Right cardiac atrium (tissue), 5 donors: ENCODE data around the gene DRC3. TPM values are rescaled to one million over a fixed set of nuclear protein-coding genes. Genes with fewer than 3 reads are reported as not detected.

Experiments used
- ATAC-seq, 2 donors: fragments of 200-7000 bp; cut with Tn5 transposase; one replicate each; pipeline versions ENCODE4 v1.8.0 to v1.9.1; 2020; ENCODE audit warnings: moderate library complexity in 2 of 2, mild to moderate bottlenecking in 1 of 2
- DNase-seq, 3 donors: peaks; one replicate each; pipeline ENCODE4 v3.0.0-alpha.2; 2020
- H3K27ac ChIP-seq: one replicate; pipeline ENCODE4 v1.5.1; 2013; ENCODE audit warnings: mild to moderate bottlenecking, low read length, control low read depth, moderate library complexity
- H3K27me3 ChIP-seq: one replicate; pipeline ENCODE4 v1.6.1; 2013; ENCODE audit not compliant: control insufficient read depth, insufficient read depth
- H3K4me1 ChIP-seq: one replicate; pipeline ENCODE4 v1.6.1; 2013; ENCODE audit warnings: low read length; ENCODE audit not compliant: control insufficient read depth, insufficient read depth
- H3K4me3 ChIP-seq: one replicate; pipeline ENCODE4 v1.5.1; 2013; ENCODE audit warnings: low read length, control low read depth
- H3K9me3 ChIP-seq: one replicate; pipeline ENCODE4 v1.6.1; 2013; ENCODE audit warnings: low read length; ENCODE audit not compliant: control insufficient read depth
- WGBS: extraction: QIAGEN DNeasy Blood & Tissue Kit; methylation state at CpG from one replicate; pipeline ENCODE4 v1.1.7; 2013; 5-methylcytosine and 5-hydroxymethylcytosine counted together
- intact Hi-C, 4 donors: fragments of 100-400 bp; cut with DNase I; formaldehyde crosslinking; loops; one replicate each; pipeline versions ENCODE4 v1.11.0 to v1.14.0; 2022 to 2023
- polyA plus RNA-seq: library from polyadenylated mRNA; stranded (reverse); fragments of 200-250 nt; gene quantifications from one replicate; pipeline ENCODE4 v1.2.3, GENCODE V29; 2013
- total RNA-seq, 4 donors: library from RNA; stranded (reverse); fragmentation: NEBNext Ultra II Directional; extraction: Animal tissue kit (Norgen Biotek cat#: 25700); gene quantifications; one replicate each; pipeline ENCODE4 v1.2.1, GENCODE V29; 2021
- donor health status: healthy with polysubstance abuse.
- donor health status: DM: no; HTN: yes; CAD: no.
- donor health status: DM: no; HTN: no; CAD: no.
- donor health status: DM: no; HTN: yes; CAD: no; lungs with severe emphysema.
- donor health status: DM: yes; HTN: yes; CAD: no.

Gene DRC3
- total and polyA plus RNA-seq, 5 donors = 1.4 to 3.2 (median 1.8) TPM

DNA sequence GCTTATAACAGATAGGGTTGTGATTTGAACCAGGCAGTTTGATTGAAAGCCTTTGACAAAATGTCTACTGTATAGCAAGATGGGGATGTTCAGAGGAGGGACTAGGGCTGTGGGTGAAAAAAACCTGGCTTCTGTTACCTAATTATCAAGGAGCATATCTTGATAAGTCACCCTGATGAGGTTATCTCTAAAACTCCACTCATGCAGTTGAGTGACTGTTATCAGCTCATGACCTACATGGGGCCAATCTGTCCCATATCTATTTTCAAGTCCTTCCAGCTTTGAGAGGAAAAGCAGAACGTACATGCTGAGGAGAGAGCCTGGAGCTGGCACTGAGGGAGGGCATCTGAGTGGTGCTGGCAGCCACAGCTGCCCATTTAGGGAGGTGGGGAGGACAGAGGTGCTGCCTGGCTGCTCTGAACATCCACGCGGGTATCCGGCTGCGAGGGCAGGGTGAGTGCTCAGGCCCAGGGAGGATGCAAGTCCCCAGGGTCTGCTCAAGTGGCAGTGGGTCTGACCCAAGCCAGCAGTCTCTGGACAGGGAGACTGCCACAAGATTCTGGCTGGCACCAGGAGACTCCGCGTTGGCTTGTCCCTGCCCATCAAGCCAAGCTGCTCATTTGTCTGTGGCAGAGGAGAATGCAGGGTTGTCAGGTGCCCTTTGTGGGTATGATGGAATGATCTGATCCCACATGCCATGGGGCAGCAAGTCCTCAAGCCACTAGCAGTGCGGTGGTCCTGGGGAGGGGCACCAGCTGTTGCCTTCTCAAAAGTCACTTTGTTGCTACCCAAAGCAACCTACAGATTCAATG lies 37.2 kb downstream of the DRC3 start:
- intact Hi-C loops = no loop called here

DNA sequence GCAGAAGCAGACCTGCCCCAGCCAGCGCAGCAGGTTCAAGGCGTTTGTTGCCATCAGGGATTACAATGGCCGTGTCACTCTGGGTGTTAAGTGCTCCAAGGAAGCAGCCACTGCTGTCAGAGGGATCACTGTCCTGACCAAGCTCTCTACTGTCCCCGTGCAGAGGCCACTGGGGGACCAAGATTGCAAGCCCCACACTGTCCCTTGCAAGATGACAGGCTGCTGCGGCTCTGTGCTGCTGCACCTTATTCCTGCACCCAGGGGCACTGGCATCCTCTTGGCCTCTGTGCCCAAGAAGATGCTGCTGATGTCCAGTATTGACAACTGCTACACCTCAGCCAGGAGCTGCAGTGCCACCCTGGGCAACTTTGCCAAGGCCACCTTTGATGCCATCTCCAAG lies 38.6 kb downstream of the DRC3 start:
- DNase-seq (peak in 1 of 3 donors; percentile 23), ATAC-seq (no peak)
- H3K9me3 ChIP-seq = no peaks in the 10 kb centered on the region
- H3K4me1 ChIP-seq = no peaks in the 10 kb centered on the region
- intact Hi-C loops = no loop called here
- H3K27ac ChIP-seq = no peak overlapping the region
- 92% methylated on average over 5 of the region's 5 CpGs for WGBS
- no peaks in the 10 kb centered on the region for H3K27me3 ChIP-seq
- H3K4me3 ChIP-seq = no peak overlapping the region

More for the DNA sequence above, 37.2 kb downstream of the DRC3 start:
- peak; percentile 69 to 79 for ATAC-seq
- DNase-seq = peak in 2 of 3 donors; percentile 70
- no peak overlapping the region for H3K27ac ChIP-seq
- H3K4me1 ChIP-seq = no peaks in the 10 kb centered on the region
- H3K27me3 ChIP-seq = no peaks in the 10 kb centered on the region
- no peaks in the 10 kb centered on the region for H3K9me3 ChIP-seq
- H3K4me3 ChIP-seq = no peak overlapping the region
- 74% methylated on average over 8 of the region's 8 CpGs for WGBS

- ATAC-seq (no peak), DNase-seq (no peak)
- Histone ChIP-seq H3K27ac (no peak overlapping the region), H3K27me3 (no peaks in the 10 kb centered on the region), H3K4me3 (no peak overlapping the region), H3K4me1 (peaks cover 3% of the 10 kb centered on the region), H3K9me3 (no peaks in the 10 kb centered on the region)
- intact Hi-C loops = no loop called here
- WGBS = 94% methylated on average over 6 of the region's 6 CpGs
These were observed 41.3 kb downstream of the DRC3 start for GRCh38 chr17:18014006-18014405.

DNA sequence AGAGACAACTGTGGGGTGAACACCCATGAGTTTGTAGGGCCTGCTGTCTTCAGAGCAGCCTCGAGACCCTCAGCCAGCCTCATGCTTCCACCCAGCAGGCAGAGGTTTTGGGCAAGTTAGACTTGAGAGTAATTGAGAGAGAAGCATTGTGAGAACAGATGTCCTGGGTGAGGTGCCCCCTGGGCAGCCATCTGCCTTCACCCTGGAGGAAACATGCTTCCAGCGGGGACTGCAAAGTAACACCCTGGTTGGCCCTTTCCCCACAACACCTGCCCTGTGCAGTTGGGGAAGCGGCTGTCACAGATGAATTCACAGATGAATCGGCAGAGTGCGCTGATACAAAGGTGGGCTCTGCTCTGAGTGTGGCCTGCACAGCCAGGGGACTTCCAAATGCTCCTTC lies 42.9 kb downstream of the DRC3 start:
- ATAC-seq (no peak), DNase-seq (no peak)
- Histone ChIP-seq H3K4me3 (no peak overlapping the region), H3K9me3 (no peaks in the 10 kb centered on the region), H3K4me1 (peaks cover 3% of the 10 kb centered on the region), H3K27me3 (no peaks in the 10 kb centered on the region), H3K27ac (no peak overlapping the region)
- 97% methylated on average over 5 of the region's 5 CpGs for WGBS
- intact Hi-C loops = no loop called here

GRCh38 chr17:18016426-18016825 lies 43.8 kb downstream of the DRC3 start:
- Histone ChIP-seq H3K9me3 (no peaks in the 10 kb centered on the region), H3K27ac (no peak overlapping the region), H3K4me1 (peaks cover 3% of the 10 kb centered on the region), H3K4me3 (no peak overlapping the region), H3K27me3 (no peaks in the 10 kb centered on the region)
- WGBS = 93% methylated on average over 12 of the region's 12 CpGs
- no peak for ATAC-seq
- DNase-seq = no peak
- intact Hi-C loops = no loop called here

GRCh38 chr17:18017958-18018357 lies 45.3 kb downstream of the DRC3 start:
- no peaks in the 10 kb centered on the region for H3K9me3 ChIP-seq
- peak overlapping the region; percentile 74 for H3K27ac ChIP-seq
- intact Hi-C loops = no loop called here
- no peak for DNase-seq
- 35% methylated on average over 3 of the region's 3 CpGs for WGBS
- ATAC-seq = peak; percentile 20 to 50
- H3K4me1 ChIP-seq = peaks cover 3% of the 10 kb centered on the region
- H3K27me3 ChIP-seq = no peaks in the 10 kb centered on the region
- H3K4me3 ChIP-seq = no peak overlapping the region

DNA sequence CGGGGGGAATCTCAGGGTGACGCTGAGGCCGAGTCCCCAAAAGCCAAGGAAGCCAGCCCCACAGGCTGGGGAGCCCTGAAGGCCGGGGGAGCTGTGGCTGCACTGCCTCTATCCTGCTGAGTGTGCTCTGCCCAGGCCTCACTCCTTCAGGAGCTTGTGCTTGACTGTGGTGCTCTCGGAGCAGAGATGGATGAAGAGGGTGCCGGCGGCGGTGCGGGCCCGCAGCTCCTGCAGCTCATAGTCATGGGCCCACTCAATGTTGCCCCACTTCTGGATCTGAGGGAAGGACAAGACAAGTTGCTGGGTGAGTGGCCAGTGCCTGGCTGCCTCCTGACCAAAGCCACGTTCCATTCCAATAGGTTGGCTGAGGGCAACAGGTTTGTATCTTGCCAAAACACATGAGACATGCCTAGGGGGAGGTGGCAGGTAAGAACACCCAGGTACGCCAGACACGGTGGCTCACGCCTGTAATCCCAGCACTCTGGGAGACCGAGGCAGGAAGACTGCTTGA lies 45.8 kb downstream of the DRC3 start:
- 90% methylated on average over 15 of the region's 15 CpGs for WGBS
- H3K27ac ChIP-seq = peak overlapping the region; percentile 2

GRCh38 chr17:18019838-18020154 lies 47.1 kb downstream of the DRC3 start:
- Histone ChIP-seq H3K4me3 (no peak overlapping the region), H3K4me1 (peaks cover 3% of the 10 kb centered on the region), H3K9me3 (no peaks in the 10 kb centered on the region), H3K27me3 (no peaks in the 10 kb centered on the region), H3K27ac (no peak overlapping the region)
- 66% methylated on average over 2 of the region's 2 CpGs for WGBS
- intact Hi-C loops = loop anchor here in 2 of 4 donors (10.0 kb wide), 1 partner anchor 125 kb away; no protein-coding TSS in a partner anchor
- ATAC-seq (no peak), DNase-seq (no peak)

More for the DNA sequence above, 45.8 kb downstream of the DRC3 start:
- Histone ChIP-seq H3K4me3 (no peak overlapping the region), H3K4me1 (peaks cover 3% of the 10 kb centered on the region), H3K27me3 (no peaks in the 10 kb centered on the region), H3K9me3 (no peaks in the 10 kb centered on the region)
- DNase-seq = no peak
- intact Hi-C loops = no loop called here
- peak; percentile 3 to 42 for ATAC-seq

DNA sequence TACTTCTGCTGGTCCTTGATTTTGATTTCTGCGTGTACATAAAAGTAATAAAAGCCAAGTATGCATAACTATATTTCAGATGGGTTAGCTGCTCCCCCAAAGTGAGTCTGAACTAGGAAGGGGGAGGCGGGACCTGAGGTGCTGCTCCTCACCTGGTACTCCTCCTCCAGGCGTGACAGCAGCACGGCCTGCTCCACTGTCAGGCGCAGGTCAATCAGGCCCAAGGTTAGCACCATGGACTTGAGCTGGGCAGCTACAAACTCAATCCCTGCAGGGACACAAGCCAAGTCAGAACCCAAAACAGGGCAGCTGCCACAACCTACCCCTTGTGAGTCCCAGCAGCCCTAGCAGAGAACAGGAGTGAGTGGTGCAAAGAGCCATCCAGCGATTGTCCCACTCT lies 48.3 kb downstream of the DRC3 start:
- intact Hi-C loops = loop anchor here in 2 of 4 donors (10.0 kb wide), 1 partner anchor 126 kb away; no protein-coding TSS in a partner anchor
- 98% methylated on average over 6 of the region's 6 CpGs for whole genome bisulfite sequencing

DNA sequence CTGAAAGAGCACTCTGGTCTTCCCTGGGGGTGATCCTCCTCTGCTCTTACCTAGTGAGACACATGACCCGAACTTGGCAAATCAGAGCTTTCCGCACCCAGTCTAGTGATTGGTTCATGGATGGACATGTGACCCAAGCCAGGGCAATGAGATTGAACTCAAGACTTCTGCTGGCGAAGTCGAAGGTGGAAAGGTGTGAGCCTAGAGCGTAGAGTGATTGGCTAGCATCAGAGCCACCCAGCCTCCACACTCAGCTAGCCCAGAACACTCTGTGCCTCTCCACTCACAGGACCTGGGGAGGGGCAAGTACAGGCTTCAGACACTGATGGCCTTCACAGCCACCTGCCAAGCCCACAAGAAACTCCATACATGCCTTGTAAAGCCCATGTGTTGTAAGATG lies 48.7 kb downstream of the DRC3 start:
- ATAC-seq (no peak), DNase-seq (no peak)
- Histone ChIP-seq H3K27ac (no peak overlapping the region), H3K4me1 (peaks cover 3% of the 10 kb centered on the region), H3K27me3 (no peaks in the 10 kb centered on the region), H3K4me3 (no peak overlapping the region), H3K9me3 (no peaks in the 10 kb centered on the region)
- 96% methylated on average over 5 of the region's 5 CpGs for WGBS
- intact Hi-C loops = loop anchor here in 2 of 4 donors (10.0 kb wide), 1 partner anchor 127 kb away; no protein-coding TSS in a partner anchor

More for the DNA sequence above, 48.3 kb downstream of the DRC3 start:
- DNase-seq (no peak), ATAC-seq (no peak)
- no peak overlapping the region for H3K4me3 ChIP-seq
- H3K9me3 ChIP-seq = no peaks in the 10 kb centered on the region
- H3K4me1 ChIP-seq = peaks cover 3% of the 10 kb centered on the region
- no peak overlapping the region for H3K27ac ChIP-seq
- no peaks in the 10 kb centered on the region for H3K27me3 ChIP-seq

DNA sequence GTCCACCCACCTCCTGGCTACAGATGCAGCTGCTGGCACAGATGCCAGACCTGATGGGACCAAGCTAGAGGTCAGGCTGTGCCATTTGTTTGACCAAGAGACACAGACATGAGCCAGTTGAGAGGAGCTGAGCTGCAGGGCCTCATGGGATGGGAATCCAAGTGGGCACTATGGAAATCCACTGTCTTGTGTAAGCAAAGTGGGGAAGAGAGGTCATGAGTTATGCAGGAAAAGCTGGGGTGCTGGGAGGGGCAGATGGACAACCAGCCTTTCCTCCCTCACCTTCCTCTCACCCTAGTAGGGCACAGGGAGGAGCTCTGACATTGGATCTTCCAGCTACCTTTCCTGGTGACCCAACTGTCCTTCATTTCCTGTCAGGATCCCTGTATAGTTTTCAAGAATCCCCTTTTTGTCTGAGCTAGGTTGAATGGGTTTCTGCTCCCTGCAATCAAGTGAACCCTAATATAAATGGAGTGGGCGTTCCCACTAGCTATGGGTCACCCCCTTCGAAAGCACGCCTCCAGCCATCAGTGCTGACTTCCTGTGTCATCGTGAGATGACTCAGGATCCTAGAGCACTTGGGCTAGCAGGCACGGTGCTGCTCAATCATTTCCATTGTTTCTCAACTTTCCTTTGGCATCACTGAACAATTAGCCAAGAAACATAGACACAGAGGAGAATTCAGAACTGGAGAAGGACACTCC lies 52.7 kb downstream of the DRC3 start:
- H3K9me3 ChIP-seq = no peaks in the 10 kb centered on the region
- DNase-seq = no peak
- no peaks in the 10 kb centered on the region for H3K4me1 ChIP-seq
- WGBS = 70% methylated on average over 5 of the region's 5 CpGs
- no peaks in the 10 kb centered on the region for H3K27me3 ChIP-seq
- no peak overlapping the region for H3K27ac ChIP-seq
- H3K4me3 ChIP-seq = no peak overlapping the region
- intact Hi-C loops = loop anchor here in 2 of 4 donors (10.0 kb wide), 1 partner anchor 131 kb away; no protein-coding TSS in a partner anchor
- no peak for ATAC-seq
